H9 (cell line): ENCODE data around the gene CAVIN1. TPM values are rescaled to one million over a fixed set of nuclear protein-coding genes. Genes with fewer than 3 reads are reported as not detected.
A peak's percentile ranks its signal among the peaks of the same experiment; 100 is the strongest.

Experiments
- DNase-seq: peaks from one replicate; pipeline ENCODE4 v3.0.0-alpha.2; 2017
- H2AFZ ChIP-seq: one replicate; pipeline ENCODE4 v1.6.1; 2013; ENCODE audit warnings: mild to moderate bottlenecking, low read length, control low read depth, moderate library complexity
- H2AK5ac ChIP-seq: 2 replicates; pipeline ENCODE4 v1.6.1; 2013; ENCODE audit warnings: low read length, control low read depth, mixed read lengths; ENCODE audit not compliant: insufficient read length
- H2BK120ac ChIP-seq: one replicate; pipeline ENCODE4 v1.6.1; 2013; ENCODE audit warnings: low read depth, mild to moderate bottlenecking, low read length, control low read depth, inconsistent platforms; ENCODE audit not compliant: poor library complexity, severe bottlenecking
- H2BK12ac ChIP-seq: 2 replicates; pipeline ENCODE4 v1.6.1; 2013; ENCODE audit warnings: low read length, control low read depth, mixed read lengths, low read depth; ENCODE audit not compliant: insufficient read length
- H2BK15ac ChIP-seq: 2 replicates; pipeline ENCODE4 v1.6.1; 2013; ENCODE audit warnings: low read depth, low read length, control low read depth
- H2BK20ac ChIP-seq: one replicate; pipeline ENCODE4 v1.6.1; 2013; ENCODE audit warnings: low read depth, mild to moderate bottlenecking, low read length, control low read depth, inconsistent platforms; ENCODE audit not compliant: poor library complexity, severe bottlenecking
- H2BK5ac ChIP-seq: 2 replicates; pipeline ENCODE4 v1.6.1; 2013; ENCODE audit warnings: low read length, control low read depth, mixed read lengths; ENCODE audit not compliant: insufficient read length
- H3K14ac ChIP-seq: 2 replicates; pipeline ENCODE4 v1.6.1; 2013; ENCODE audit warnings: low read length, control low read depth; ENCODE audit not compliant: insufficient read depth
- H3K18ac ChIP-seq: 2 replicates; pipeline ENCODE4 v1.6.1; 2013; ENCODE audit warnings: low read depth, mild to moderate bottlenecking, mixed read lengths, low read length, control low read depth; ENCODE audit not compliant: insufficient read length
- H3K23ac ChIP-seq: 2 replicates; pipeline ENCODE4 v1.6.1; 2013; ENCODE audit warnings: low read length, control low read depth, mixed read lengths, low read depth; ENCODE audit not compliant: insufficient read length
- H3K23me2 ChIP-seq: 2 replicates; pipeline ENCODE4 v1.6.1; 2013; ENCODE audit warnings: low read depth, mild to moderate bottlenecking, mixed read lengths, low read length, control low read depth; ENCODE audit not compliant: insufficient read length, poor library complexity, severe bottlenecking
- H3K27ac ChIP-seq: 2 replicates; pipeline ENCODE4 v1.5.1; 2013; ENCODE audit warnings: low read length, control low read depth, mixed read lengths, low read depth; ENCODE audit not compliant: insufficient read length
- H3K27me3 ChIP-seq: 2 replicates; pipeline ENCODE4 v1.6.1; 2013; ENCODE audit warnings: low read length, control low read depth, inconsistent platforms; ENCODE audit not compliant: insufficient read depth
- H3K4ac ChIP-seq: 2 replicates; pipeline ENCODE4 v1.6.1; 2013; ENCODE audit warnings: low read depth, mild to moderate bottlenecking, control low read depth, inconsistent platforms, low read length, moderate library complexity
- H3K4me1 ChIP-seq: 2 replicates; pipeline ENCODE4 v1.6.1; 2013; ENCODE audit warnings: low read length, control low read depth, inconsistent platforms; ENCODE audit not compliant: insufficient read depth
- H3K4me2 ChIP-seq: 2 replicates; pipeline ENCODE4 v1.6.1; 2013; ENCODE audit warnings: low read length, control low read depth, mixed read lengths; ENCODE audit not compliant: insufficient read length, insufficient read depth
- H3K56ac ChIP-seq: 2 replicates; pipeline ENCODE4 v1.6.1; 2013; ENCODE audit warnings: low read depth, mild to moderate bottlenecking, mixed read lengths, low read length, control low read depth; ENCODE audit not compliant: insufficient read length
- H3K79me1 ChIP-seq: 2 replicates; pipeline ENCODE4 v1.6.1; 2013; ENCODE audit warnings: low read depth, mild to moderate bottlenecking, moderate library complexity, low read length, control low read depth, inconsistent platforms; ENCODE audit not compliant: insufficient read depth, poor library complexity, severe bottlenecking
- H3K79me2 ChIP-seq: 2 replicates; pipeline ENCODE4 v1.6.1; 2013; ENCODE audit warnings: low read length, control low read depth, inconsistent platforms; ENCODE audit not compliant: insufficient read depth
- H3K9ac ChIP-seq: 2 replicates; pipeline ENCODE4 v1.6.1; 2013; ENCODE audit warnings: low read length, control low read depth, mixed read lengths; ENCODE audit not compliant: insufficient read length; ENCODE audit errors: extremely low read depth
- H3K9me3 ChIP-seq: one replicate; pipeline ENCODE4 v1.6.1; 2013; ENCODE audit warnings: low read depth, low read length, inconsistent platforms; ENCODE audit not compliant: control insufficient read depth
- H3T11ph ChIP-seq: one replicate; pipeline ENCODE4 v1.6.1; 2013; ENCODE audit warnings: mild to moderate bottlenecking, low read length, control low read depth, inconsistent platforms
- H4K20me1 ChIP-seq: one replicate; pipeline ENCODE4 v1.6.1; 2013; ENCODE audit not compliant: control insufficient read depth, insufficient read length, insufficient read depth
- H4K5ac ChIP-seq: 2 replicates; pipeline ENCODE4 v1.6.1; 2013; ENCODE audit warnings: low read depth, mild to moderate bottlenecking, mixed read lengths, low read length, control low read depth; ENCODE audit not compliant: insufficient read length
- H4K8ac ChIP-seq: replicated peaks from 2 replicates; pipeline ENCODE4 v1.6.1; 2013; ENCODE audit warnings: low read length, control low read depth, mixed read lengths, low read depth; ENCODE audit not compliant: insufficient read length
- H4K91ac ChIP-seq: 2 replicates; pipeline ENCODE4 v1.6.1; 2013; ENCODE audit warnings: low read depth, mild to moderate bottlenecking, moderate library complexity, mixed read lengths, low read length, control low read depth; ENCODE audit not compliant: insufficient read length
- H3K27ac Mint-ChIP-seq, 3 experiments: 2 replicates in 2 of 3; 3 replicates in 1 of 3; pipeline ENCODE4 v1.8.0; 2020 to 2021; ENCODE audit warnings: mixed read lengths in 3 of 3, mild to moderate bottlenecking in 1 of 3, moderate library complexity in 1 of 3
- H3K27me3 Mint-ChIP-seq: 2 replicates; pipeline ENCODE4 v1.8.0; 2021; ENCODE audit warnings: low read depth, mild to moderate bottlenecking, moderate library complexity, mixed read lengths
- H3K36me3 Mint-ChIP-seq, 3 experiments: 2 replicates in 2 of 3; 3 replicates in 1 of 3; pipeline ENCODE4 v1.8.0; 2020 to 2021; ENCODE audit warnings: low read depth in 3 of 3, mixed read lengths in 3 of 3; ENCODE audit not compliant: insufficient read depth in 1 of 3
- H3K4me1 Mint-ChIP-seq, 2 experiments: 2 replicates each; pipeline ENCODE4 v1.8.0; 2020; ENCODE audit warnings: mixed read lengths in 2 of 2
- H3K4me3 Mint-ChIP-seq, 2 experiments: 2 replicates in 1 of 2; 3 replicates in 1 of 2; pipeline ENCODE4 v1.8.0; 2020 to 2021; ENCODE audit warnings: mild to moderate bottlenecking in 2 of 2, mixed read lengths in 2 of 2, moderate library complexity in 1 of 2
- H3K9me3 Mint-ChIP-seq, 2 experiments: 2 replicates in 1 of 2; 3 replicates in 1 of 2; pipeline ENCODE4 v1.8.0; 2020; ENCODE audit warnings: mild to moderate bottlenecking in 2 of 2, mixed read lengths in 2 of 2, moderate library complexity in 1 of 2
- CTCF ChIP-seq: fragments of 200-600 bp; sonication (generic); conservative IDR thresholded peaks from 3 replicates; pipeline ENCODE4 v1.8.0; 2021; ENCODE audit warnings: antibody characterized with exemption, mild to moderate bottlenecking
- WGBS: extraction: QIAGEN DNeasy Blood & Tissue Kit; methylation state at CpG from one replicate; pipeline ENCODE4 v1.1.7; 2013; ENCODE audit warnings: missing lambda C conversion rate, low lambda C conversion rate, mixed read lengths; ENCODE audit not compliant: insufficient read length; ENCODE audit errors: extremely low coverage; 5-methylcytosine and 5-hydroxymethylcytosine counted together
- total RNA-seq: library from RNA; stranded (reverse); gene quantifications from 2 replicates; pipeline ENCODE4 v1.2.1, GENCODE V29; 2021

The CAVIN1 gene
- total RNA-seq, 1 experiment from 2014 or later: 65.2 TPM

- Mint-ChIP-seq H3K9me3 (no peaks in the 10 kb centered on the region), H3K4me1 (peaks cover 36 to 37% of the 10 kb centered on the region in 2 experiments), H3K27me3 (no peaks in the 10 kb centered on the region), H3K4me3 (peak within 1 kb of the TSS; percentile 95 to 98), H3K36me3 (peaks cover 2 to 9% (median 3%) of the 10 kb centered on the region in 3 experiments; a peak in 4 of 7 replicates), H3K27ac (peak within 1 kb of the TSS; percentile 98)
- peak within 1 kb of the TSS; percentile 83; the same call in 1 of the 2 replicates for H3K14ac ChIP-seq
- H2BK5ac ChIP-seq: no peak within 1 kb of the TSS
- no peak within 1 kb of the TSS; the same call in 1 of the 2 replicates for H3K4ac ChIP-seq
- no peak within 1 kb of the TSS for H3K23ac ChIP-seq
- H2BK12ac ChIP-seq: no peak within 1 kb of the TSS
- no CpG with 5 or more reads among the region's 44 CpGs for WGBS
- H2BK20ac ChIP-seq: no peak within 1 kb of the TSS
- no peak for TF ChIP-seq CTCF
- no peak within 1 kb of the TSS for H3K27ac ChIP-seq
- no peak within 1 kb of the TSS for H4K91ac ChIP-seq
- H3K4me1 ChIP-seq: no peaks in the 10 kb centered on the region
- H4K5ac ChIP-seq: peak within 1 kb of the TSS; percentile 38
- peak within 1 kb of the TSS; percentile 0; the same call in 1 of the 2 replicates for H2BK15ac ChIP-seq
- H3K4me2 ChIP-seq: peak within 1 kb of the TSS; percentile 94
- H3K23me2 ChIP-seq: peaks cover 8% of the 10 kb centered on the region
- DNase-seq: peak; percentile 100
- H3K18ac ChIP-seq: peak within 1 kb of the TSS; percentile 76
- no peak within 1 kb of the TSS for H2BK120ac ChIP-seq
- H3K9ac ChIP-seq: peak within 1 kb of the TSS; percentile 72
- peak within 1 kb of the TSS; percentile 61 for H4K8ac ChIP-seq
- peaks cover 3% of the 10 kb centered on the region for H3K79me1 ChIP-seq
- H3K9me3 ChIP-seq: no peaks in the 10 kb centered on the region
- H3K79me2 ChIP-seq: peaks cover 24% of the 10 kb centered on the region; the same call in 1 of the 2 replicates
- no peaks in the 10 kb centered on the region for H3K27me3 ChIP-seq
- no peak within 1 kb of the TSS for H2AK5ac ChIP-seq
- H2AFZ ChIP-seq: no peak within 1 kb of the TSS
- H4K20me1 ChIP-seq: no peaks in the 10 kb centered on the region
- H3K56ac ChIP-seq: no peak within 1 kb of the TSS
- H3T11ph ChIP-seq: no peak within 1 kb of the TSS
Observed at GRCh38 chr17:42388381-42389134, 34.5 kb downstream of the CAVIN1 start, which contains the start of gene STAT3. Gene STAT3 (minus strand): TSS chr17:42388442. CDS start chr17:42348516, 39,926 bp downstream.
